GM21723 (cell line): ENCODE measurements around the gene CDC25B.

Source experiments
- ATAC-seq: cut with Tn5 transposase; IDR thresholded peaks from one replicate; pipeline ENCODE4 v1.9.1; 2021; ENCODE audit warnings: mild to moderate bottlenecking, moderate library complexity; ENCODE audit not compliant: unreplicated experiment

CDC25B gene

GRCh38 chr20:3802524-3803239 is 6.6 kb downstream of the CDC25B start:
- ATAC-seq, result no peak

- ATAC-seq, result no peak
Observed at GRCh38 chr20:3803289-3803688, 7.2 kb downstream of the CDC25B start.

- no peak for ATAC-seq
Observed at GRCh38 chr20:3803854-3804253, 7.7 kb downstream of the CDC25B start.

GRCh38 chr20:3804254-3804751 is 8.2 kb downstream of the CDC25B start:
- no peak for ATAC-seq

- no peak for ATAC-seq
Observed at GRCh38 chr20:3804781-3805180, 8.7 kb downstream of the CDC25B start.

- no peak for ATAC-seq
Observed at GRCh38 chr20:3808544-3808943, 12.4 kb downstream of the CDC25B start.

GRCh38 chr20:3811467-3812258 is 15.6 kb downstream of the CDC25B start:
- no peak for ATAC-seq

GRCh38 chr20:3812259-3812681 is 16.2 kb downstream of the CDC25B start:
- no peak for ATAC-seq

- no peak for ATAC-seq
Observed at GRCh38 chr20:3812975-3813847, 17.1 kb downstream of the CDC25B start.

- ATAC-seq, result no peak
Observed at GRCh38 chr20:3813848-3814581, 17.9 kb downstream of the CDC25B start.

GRCh38 chr20:3814928-3815495 is 18.9 kb downstream of the CDC25B start:
- no peak for ATAC-seq

- ATAC-seq, result no peak
Observed at GRCh38 chr20:3815703-3816315, 19.7 kb downstream of the CDC25B start.

GRCh38 chr20:3818155-3819151 is 22.3 kb downstream of the CDC25B start:
- no peak for ATAC-seq

GRCh38 chr20:3819411-3820047 is 23.4 kb downstream of the CDC25B start:
- ATAC-seq, result no peak

- peak; percentile 77 for ATAC-seq
Observed at GRCh38 chr20:3820048-3820900, 24.2 kb downstream of the CDC25B start, which contains the start of gene AP5S1. Gene AP5S1 (plus strand): TSS chr20:3820547. CDS start chr20:3822118, 1,571 bp downstream.

GRCh38 chr20:3820901-3821727 is 25.0 kb downstream of the CDC25B start:
- no peak for ATAC-seq
